BJ (cell line): ENCODE data around the gene KRTAP10-9. TPM values are rescaled to one million over a fixed set of nuclear protein-coding genes. Genes with fewer than 3 reads are reported as not detected.

ENCODE experiments used
- CTCF ChIA-PET: fragments of 350-600 bp; formaldehyde crosslinking; extraction: SDS; loops from one replicate; lab custom pipeline; 2021; ENCODE audit warnings: antibody characterized with exemption, inconsistent platforms; lab: Yijun Ruan, JAX
- POLR2A ChIA-PET: fragments of 300-600 bp; sonication (Branson Sonifier 250); formaldehyde crosslinking; extraction: SDS; loops from one replicate; lab custom pipeline; 2021; ENCODE audit warnings: antibody characterized with exemption; lab: Charles Lee
- DNase-seq: peaks from one replicate; pipeline ENCODE4 v3.0.0-alpha.2; 2011; ENCODE audit warnings: low read depth
- H3K27me3 ChIP-seq: 2 replicates; pipeline ENCODE4 v1.6.0; 2011; ENCODE audit warnings: low read length; ENCODE audit not compliant: control insufficient read depth, insufficient read depth
- H3K36me3 ChIP-seq: 2 replicates; pipeline ENCODE4 v1.5.1; 2011; ENCODE audit warnings: low read length; ENCODE audit not compliant: control insufficient read depth, insufficient read depth
- H3K4me3 ChIP-seq: 2 replicates; pipeline ENCODE4 v1.5.1; 2011; ENCODE audit warnings: low read depth, mild to moderate bottlenecking, control low read depth, low read length
- CTCF ChIP-seq: IDR thresholded peaks from 2 replicates; pipeline ENCODE4 v1.5.1; 2011; ENCODE audit warnings: low read depth, mild to moderate bottlenecking, control low read depth, inconsistent platforms, low read length, moderate library complexity; ENCODE audit not compliant: insufficient read depth
- polyA plus RNA-seq: library from polyadenylated mRNA; depleted of rRNA; stranded (reverse); fragments of >200 nt; gene quantifications from 2 replicates; pipeline ENCODE4 v1.2.3, GENCODE V29; 2011

KRTAP10-9 gene
- polyA plus RNA-seq, 1 experiment: not detected

GRCh38 chr21:44593598-44594405 is 33.1 kb upstream of the KRTAP10-9 start:
- peaks cover 8% of the 10 kb centered on the region for H3K27me3 ChIP-seq
- H3K36me3 ChIP-seq: no peaks in the 10 kb centered on the region
- POLR2A ChIA-PET: no interaction called here
- no peak for DNase-seq
- TF ChIP-seq CTCF: no peak
- no peak overlapping the region for H3K4me3 ChIP-seq
- CTCF ChIA-PET: no interaction called here

GRCh38 chr21:44594406-44594916 is 32.4 kb upstream of the KRTAP10-9 start:
- no peak for TF ChIP-seq CTCF

GRCh38 chr21:44595524-44595923 is 31.4 kb upstream of the KRTAP10-9 start:
- DNase-seq: no peak
- POLR2A ChIA-PET: no interaction called here

More at GRCh38 chr21:44594406-44594916, 32.4 kb upstream of the KRTAP10-9 start:
- CTCF ChIA-PET: no interaction called here
- H3K4me3 ChIP-seq: no peak overlapping the region
- H3K36me3 ChIP-seq: no peaks in the 10 kb centered on the region
- no peak for DNase-seq
- H3K27me3 ChIP-seq: peaks cover 8% of the 10 kb centered on the region
- POLR2A ChIA-PET: no interaction called here

GRCh38 chr21:44596068-44596725 is 30.7 kb upstream of the KRTAP10-9 start:
- CTCF ChIA-PET: no interaction called here
- DNase-seq: no peak
- Histone ChIP-seq H3K27me3 (peaks cover 8% of the 10 kb centered on the region), H3K4me3 (no peak overlapping the region), H3K36me3 (no peaks in the 10 kb centered on the region)
- POLR2A ChIA-PET: no interaction called here
- TF ChIP-seq CTCF: no peak

More at GRCh38 chr21:44595524-44595923, 31.4 kb upstream of the KRTAP10-9 start:
- CTCF ChIA-PET: no interaction called here
- H3K4me3 ChIP-seq: no peak overlapping the region
- no peak for TF ChIP-seq CTCF
- peaks cover 8% of the 10 kb centered on the region for H3K27me3 ChIP-seq
- no peaks in the 10 kb centered on the region for H3K36me3 ChIP-seq

- DNase-seq: no peak
- Histone ChIP-seq H3K4me3 (no peak overlapping the region), H3K36me3 (no peaks in the 10 kb centered on the region), H3K27me3 (peaks cover 6% of the 10 kb centered on the region)
- ChIA-PET CTCF (no interaction called here), POLR2A (no interaction called here)
- no peak for TF ChIP-seq CTCF
Observed at GRCh38 chr21:44598061-44598460, 28.8 kb upstream of the KRTAP10-9 start.
